NCI-H2227 (cell line): ENCODE data around the gene DIABLO.
"Not testable (repeated sequence)": the region's sequence is repeated elsewhere in the genome, so short reads cannot be mapped to it uniquely, and the experiment has no call there.

Experiments used
- DNase-seq: peaks from one replicate; lab custom pipeline; 2025; ENCODE audit not compliant: unreplicated experiment; lab: John Stamatoyannopoulos, UW

The DIABLO gene

DNA sequence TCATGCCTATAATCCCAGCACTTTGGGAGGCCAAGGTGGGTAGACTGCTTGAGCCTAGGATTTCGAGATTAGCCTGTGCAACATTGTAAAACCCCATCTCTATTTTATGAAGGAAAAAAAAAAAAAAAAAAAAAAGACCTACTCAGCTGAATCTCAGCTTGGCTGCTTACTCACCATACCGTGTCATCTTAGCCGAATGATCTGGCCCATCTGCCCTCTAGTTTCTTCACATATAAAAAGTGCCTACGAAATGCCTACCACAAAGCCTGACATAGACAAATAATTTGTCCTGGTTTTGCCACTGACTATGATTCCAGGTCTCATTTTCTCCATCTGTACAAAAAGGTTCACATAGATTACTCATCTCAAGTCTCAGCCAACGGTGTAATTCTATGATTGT lies 10.1 kb downstream of the DIABLO start:
- no peak for DNase-seq

DNA sequence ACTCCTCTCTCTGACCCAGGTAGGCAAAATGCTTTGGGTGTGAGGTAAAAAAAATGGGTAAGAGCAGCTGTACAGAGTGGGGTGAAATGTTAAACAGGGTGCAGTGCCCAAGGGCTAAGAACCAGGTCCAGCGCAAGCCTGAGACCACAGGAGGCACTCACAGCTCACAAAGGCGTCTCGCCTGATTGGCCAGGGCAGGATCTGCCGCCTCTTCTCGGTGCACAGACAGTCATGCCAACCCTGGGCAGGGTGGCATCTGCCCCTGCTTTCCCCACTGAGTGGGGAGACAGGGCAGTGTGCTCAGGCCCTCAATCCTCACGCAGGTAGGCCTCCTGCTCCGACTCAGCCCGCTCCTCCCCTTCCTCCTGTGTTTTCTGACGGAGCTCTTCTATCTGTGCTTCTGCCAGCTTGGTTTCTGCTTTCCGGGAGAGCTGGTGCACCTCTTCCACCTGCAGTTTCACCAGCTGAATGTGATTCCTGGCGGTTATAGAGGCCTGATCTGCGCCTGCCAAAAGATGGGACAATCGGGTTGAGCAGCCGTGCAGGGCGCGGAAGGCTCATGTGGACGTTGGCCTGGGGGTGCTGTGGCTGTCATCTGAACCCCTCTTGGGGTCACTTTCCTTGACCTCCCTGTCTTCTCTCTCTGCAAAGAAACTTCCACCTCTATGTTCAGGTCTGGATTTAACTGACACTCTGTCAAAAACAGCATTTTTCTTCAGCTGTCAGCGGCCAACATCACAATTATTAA lies 17.6 kb downstream of the DIABLO start:
- DNase-seq = no peak

DNA sequence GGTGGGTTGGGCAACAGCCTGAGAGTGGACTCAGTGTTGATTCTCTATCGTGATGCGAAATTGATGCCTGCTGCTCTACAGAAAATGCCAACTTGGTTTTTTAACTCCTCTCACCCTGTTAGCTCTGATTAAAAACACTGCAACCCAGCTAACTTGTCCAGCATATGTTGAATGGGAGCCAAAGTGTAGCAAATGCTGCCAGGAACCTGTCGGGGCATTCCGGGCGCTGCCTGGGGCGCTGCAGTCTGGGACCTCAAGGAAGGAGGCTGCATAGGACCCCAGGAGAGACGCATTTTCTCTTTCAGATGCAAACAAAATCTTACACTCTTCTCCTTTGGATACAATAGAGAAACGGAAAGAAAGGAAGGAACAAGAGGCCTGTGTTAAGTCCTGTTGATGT lies 18.5 kb downstream of the DIABLO start:
- no peak for DNase-seq

DNA sequence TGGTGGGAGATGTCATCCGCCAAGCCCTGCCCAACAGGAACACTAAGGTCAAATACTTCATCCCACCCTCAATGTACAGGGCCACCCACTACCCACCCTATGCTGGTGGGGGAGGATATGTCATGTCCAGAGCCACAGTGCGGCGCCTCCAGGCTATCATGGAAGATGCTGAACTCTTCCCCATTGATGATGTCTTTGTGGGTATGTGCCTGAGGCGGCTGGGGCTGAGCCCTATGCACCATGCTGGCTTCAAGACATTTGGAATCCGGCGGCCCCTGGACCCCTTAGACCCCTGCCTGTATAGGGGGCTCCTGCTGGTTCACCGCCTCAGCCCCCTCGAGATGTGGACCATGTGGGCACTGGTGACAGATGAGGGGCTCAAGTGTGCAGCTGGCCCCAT lies 18.9 kb downstream of the DIABLO start:
- no peak for DNase-seq

DNA sequence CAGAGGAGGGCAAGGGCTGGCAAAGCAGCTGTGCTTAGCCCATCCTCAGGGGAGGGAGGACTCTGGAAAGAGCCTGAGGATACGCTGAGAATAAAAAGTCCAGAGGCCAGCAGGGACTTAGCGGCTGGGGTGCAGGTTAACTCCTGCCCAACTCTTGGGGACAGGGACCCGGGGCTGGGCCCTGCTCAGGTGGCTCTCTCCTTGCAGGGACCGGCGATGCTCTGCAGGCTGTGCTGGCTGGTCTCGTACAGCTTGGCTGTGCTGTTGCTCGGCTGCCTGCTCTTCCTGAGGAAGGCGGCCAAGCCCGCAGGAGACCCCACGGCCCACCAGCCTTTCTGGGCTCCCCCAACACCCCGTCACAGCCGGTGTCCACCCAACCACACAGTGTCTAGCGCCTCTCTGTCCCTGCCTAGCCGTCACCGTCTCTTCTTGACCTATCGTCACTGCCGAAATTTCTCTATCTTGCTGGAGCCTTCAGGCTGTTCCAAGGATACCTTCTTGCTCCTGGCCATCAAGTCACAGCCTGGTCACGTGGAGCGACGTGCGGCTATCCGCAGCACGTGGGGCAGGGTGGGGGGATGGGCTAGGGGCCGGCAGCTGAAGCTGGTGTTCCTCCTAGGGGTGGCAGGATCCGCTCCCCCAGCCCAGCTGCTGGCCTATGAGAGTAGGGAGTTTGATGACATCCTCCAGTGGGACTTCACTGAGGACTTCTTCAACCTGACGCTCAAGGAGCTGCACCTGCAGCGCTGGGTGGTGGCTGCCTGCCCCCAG lies 19.6 kb downstream of the DIABLO start:
- DNase-seq = no peak

DNA sequence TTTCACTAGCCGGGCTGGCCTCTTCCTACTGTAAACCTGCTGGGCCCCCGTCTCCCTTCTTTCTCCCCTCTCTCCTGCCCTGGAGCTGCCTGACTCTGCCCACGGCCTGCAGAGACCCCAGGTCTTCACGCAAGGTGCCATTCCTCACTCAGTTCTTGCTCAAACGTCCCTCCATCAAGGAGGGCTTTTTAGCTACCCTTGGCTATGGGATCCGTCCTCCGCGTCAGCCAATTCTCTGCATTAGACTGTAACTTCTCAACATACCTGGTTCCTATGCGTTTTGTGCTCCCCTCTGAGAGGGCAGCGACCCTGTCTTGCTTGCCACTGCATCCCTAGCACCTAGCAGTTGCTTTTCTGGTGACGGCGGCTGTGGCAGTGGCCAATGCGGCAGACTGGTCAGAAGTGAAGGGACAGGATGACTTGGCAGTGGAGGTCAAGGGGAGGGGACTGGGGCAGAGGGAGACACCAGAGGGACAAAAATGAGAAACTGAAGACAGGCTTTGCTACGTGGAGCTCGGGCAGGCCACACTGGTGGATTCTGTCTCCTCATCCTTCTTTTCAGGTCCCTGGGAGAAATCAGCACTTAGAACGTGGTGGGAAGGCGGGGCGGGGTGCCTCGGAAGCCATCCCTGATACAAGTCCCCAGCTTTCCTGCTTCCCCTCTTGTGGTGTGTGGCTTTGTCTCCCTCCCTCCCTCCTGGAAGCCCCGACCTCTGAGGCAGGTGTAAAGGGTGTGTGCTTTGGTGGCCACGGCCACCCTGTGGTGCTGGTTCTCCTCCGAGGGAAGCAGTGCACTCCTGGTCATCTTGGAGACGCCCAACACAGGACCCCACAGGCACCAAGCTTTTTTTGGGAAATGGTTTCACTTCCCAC lies 20.6 kb downstream of the DIABLO start:
- no peak for DNase-seq

DNA sequence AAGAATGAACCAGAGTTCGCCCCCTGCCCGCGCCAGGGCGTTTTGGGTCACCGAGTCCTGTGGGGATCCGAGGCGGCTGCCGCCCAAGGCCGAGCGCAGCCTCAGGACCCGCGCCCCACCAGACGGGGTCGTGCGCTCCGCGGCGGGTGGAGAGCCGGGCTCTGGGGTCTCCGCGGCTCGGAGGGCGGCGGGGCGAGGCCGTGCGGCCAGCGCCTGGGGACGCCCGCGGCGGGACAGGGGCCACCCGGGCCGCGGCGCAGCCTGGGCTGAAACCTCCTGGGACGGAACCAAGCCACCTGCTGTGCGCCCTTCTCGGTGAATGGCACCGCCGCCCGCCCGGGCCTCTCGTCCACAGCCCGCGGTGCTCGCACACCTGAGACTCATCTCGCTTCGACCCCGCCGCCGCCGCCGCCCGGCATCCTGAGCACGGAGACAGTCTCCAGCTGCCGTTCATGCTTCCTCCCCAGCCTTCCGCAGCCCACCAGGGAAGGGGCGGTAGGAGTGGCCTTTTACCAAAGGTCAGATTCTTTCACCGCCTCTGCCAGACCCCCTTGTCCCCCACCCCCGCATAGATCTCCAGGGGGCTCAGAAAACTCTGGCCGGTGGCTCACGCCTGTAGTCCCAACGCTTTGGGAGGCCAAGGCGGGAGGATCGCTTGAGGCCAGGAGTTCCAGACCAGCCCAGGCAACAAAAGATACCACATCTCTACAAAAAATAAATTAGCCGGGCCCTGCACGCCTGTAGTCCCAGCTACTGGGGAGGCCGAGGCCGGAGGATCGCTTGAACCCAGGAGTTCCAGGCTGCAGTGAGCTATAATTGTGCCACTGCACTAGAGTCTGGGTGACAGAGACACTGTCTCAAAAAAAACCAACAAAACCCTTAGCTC lies 21.4 kb downstream of the DIABLO start:
- peak; percentile 44 for DNase-seq

DNA sequence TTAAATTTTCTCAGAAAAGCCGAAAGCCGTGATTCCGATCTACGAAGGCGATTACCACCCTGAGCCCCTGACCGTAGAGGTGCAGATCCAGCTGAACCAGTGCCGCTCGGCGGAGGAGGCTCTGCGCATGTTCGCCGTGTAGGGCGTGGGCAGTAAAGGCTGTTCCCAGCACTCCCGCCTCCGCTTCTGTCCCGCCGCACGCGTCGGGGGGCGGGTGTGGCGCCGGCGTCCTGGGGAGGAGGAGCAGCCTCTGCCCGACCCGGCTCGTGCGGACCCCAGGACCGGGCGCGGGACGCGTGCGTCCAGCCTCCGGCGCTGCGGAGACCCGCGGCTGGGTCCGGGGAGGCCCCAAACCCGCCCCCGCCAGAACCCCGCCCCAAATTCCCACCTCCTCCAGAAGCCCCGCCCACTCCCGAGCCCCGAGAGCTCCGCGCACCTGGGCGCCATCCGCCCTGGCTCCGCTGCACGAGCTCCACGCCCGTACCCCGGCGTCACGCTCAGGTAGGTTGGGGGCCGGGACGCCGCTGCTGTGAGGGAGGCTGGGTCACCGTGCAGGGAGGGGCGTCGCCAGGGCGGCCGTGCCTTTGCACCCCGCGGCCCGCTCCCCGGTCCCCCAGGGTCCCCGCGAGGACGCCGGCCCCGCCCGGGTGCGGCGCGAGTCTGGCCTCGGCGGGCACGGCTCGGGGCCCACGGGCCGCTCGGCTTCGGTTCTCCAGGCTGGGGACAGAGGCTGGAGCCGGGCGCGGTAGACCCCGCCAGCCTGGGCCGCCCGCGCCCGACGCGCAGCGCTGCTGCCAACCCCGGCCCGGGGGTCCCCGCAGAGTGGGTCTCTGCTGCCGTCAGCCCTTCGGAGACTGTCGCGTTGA lies 22.3 kb downstream of the DIABLO start, which contains the start of gene B3GNT4:
TSS of gene B3GNT4 (plus strand) at position 409 of the 866 bp plus-strand sequence. CDS start 910 bp downstream, outside the sequence.
- peak; percentile 88 for DNase-seq

DNA sequence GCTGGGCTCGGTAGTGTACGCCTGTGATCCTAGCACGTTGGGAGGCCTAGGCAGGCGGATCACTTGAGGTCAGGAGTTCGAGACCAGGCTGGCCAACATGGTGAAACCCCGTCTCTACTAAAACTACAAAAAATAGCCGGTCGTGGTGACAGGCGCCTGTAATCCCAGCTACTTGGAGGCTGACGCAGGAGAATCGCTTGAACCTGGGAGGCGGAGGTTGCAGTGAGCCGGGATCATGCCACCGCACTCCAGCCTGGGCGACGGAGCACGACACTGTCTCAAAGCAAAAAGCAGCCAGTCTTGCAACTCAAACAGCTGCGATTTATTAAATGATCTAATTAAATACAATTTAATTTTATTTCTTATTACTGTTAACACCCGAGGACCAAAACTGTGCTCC lies 23.0 kb downstream of the DIABLO start:
- DNase-seq = not testable (repeated sequence)

DNA sequence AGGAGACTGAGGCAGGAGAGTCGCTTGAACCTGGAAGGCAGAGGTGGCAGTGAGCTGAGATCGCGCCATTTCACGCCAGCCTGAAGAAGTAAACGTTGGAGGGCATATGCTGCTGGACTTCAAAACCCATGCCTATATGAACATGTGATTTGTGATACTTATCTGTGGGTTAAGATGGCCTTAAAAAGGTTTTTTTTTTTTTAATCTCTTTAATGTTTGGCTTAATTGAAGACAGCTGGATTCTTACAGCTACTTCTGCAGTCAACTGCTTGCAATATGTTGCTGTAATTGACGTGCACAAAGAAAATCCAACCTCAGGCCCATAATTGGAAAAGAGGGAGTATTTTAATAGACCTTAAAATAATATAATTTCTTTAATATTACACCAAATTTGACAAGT lies 23.8 kb downstream of the DIABLO start:
- no peak for DNase-seq

DNA sequence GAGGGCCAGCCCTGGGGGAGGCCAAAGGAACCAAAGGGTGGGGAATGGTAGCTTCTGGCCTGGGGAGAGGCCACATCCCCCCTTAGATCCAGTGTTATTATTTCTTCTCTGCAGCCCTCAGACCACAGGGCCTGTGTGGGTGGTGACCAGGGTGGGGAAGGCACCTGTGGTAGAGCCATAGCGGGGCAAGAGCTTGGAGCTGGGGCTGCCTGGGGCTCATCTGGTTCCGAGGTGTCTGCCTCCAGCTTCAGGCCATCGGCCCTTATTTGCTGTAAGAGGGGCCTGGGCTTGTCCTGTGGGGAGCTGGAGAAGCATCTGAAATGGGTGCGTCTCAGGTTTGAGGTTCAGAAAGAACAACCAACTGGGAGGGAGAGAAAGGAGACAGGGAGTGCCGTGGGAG lies 24.5 kb downstream of the DIABLO start:
- no peak for DNase-seq

DNA sequence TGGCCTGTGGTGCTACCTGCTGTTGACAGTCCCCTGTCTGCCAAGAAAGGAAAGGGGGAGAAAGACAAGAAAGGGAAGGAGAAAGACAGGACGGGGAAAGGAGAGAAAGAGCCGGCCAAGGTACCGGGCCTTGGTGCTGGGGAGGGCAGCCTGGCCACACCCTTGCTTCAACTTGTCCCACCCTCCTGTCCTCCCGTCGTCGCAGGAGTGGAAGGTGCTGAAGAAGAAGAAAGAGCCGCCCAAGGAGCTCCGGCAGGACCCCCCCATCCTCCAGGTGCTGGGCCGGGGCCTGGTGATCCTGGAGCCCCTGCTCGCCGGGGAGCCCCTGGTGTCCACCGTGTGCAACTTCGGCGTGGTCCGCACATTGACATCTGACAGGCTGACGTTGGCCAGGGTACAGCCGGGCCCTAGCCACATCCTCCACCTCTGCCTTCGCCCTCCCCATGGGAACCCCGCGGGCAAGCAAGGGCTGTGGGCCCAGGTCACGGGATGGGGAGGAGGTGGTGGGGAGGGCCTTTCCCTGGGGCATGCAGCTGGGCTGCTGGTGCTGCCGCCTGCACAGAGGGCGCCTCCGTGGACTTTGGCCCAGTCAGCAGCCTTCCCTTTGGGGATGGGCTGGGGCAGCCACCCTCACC lies 25.2 kb downstream of the DIABLO start:
- DNase-seq = no peak

DNA sequence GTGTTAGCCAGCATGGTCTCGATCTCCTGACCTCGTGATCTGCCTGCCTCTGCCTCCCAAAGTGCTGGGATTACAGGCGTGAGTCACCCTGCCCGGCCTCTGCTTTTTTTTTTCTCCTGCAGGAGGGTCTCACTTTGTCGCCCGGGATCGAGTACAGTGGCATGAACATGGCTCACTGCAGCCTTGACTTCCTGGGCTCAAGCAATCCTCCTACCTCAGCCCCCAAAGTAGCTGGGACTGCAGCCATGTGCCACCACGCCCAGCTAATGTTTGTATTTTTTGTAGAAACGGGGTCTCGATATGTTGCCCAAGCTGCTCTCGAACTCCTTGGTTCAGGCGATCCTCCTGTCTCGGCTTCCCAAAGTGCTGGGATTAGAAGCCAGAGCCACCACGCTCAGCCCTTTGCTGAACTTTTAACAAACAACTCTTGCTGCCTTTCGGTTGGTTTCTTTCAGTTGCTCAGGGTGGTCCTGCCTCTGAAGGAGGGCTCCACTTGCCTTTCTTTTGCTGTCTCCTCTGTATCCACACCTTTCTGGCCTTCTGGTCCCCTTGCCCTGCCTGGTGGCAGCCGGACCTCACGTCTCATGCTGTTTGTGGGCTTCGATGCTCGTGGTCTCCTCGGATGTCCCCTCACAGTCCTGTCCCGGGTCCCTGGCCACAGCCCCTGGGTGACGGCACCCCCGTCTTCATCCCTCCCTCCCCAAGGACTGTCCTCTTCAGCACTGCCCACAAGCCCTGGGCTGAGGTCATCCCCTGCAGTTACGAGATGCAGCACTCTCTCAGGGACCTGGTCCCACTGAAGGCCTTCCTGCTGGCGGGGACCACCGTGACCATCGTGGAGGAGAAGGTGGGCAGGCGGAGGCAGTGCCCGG lies 26.1 kb downstream of the DIABLO start:
- DNase-seq = no peak

DNA sequence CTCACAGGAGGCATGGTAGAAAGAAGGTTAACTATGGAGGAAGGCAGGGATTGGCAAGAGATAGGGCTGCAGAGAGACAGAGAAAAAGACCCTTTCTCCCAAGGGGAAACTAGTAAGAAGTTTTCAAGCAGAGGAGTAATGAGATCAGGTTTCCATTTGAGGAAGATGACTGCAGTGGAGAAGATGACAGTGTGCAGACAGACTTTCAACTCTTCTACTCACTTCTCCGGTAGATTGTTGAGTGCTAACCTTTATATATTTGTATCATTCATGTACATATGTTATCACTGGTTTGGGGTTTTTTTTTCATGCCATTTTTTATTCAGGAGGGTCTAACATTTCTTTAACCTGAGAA lies 28.3 kb downstream of the DIABLO start:
- DNase-seq = no peak

DNA sequence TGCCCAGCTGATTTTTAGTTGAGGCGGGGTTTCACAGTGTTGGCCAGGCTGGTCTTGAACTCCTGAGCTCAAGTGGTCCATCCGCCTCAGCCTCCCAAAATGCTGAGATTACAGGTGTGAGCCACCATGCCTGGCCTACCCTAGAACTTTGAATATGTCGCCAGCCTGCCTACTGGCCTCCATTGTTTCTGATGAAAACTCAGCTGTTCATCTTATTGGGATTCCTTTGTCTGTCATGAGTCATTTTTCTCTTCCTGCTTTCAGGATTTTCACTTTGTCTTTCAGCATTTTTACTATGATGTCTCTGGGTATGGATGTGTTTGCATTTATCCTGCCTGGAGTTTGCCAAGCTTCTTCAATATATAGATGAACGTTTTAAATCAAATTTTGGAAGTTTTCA lies 30.4 kb downstream of the DIABLO start:
- no peak for DNase-seq

DNA sequence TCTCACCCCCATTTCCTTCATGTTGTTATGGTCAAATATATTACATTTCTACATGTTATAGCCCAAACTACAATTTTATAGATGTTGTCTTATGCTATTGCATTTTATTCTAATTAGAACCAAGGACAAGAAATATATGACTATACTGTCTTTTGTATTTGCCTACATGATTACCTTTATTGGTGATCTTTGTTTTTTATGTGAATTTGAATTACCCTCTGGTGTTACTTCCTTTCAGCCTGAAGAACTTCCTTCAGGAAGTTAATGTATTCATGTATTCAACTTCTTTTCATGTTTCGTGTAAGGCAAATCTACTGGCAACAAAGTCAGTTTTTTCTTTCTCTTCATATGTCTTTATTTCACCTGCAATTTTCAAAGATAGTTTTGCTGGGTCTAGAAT lies 31.0 kb downstream of the DIABLO start:
- no peak for DNase-seq

DNA sequence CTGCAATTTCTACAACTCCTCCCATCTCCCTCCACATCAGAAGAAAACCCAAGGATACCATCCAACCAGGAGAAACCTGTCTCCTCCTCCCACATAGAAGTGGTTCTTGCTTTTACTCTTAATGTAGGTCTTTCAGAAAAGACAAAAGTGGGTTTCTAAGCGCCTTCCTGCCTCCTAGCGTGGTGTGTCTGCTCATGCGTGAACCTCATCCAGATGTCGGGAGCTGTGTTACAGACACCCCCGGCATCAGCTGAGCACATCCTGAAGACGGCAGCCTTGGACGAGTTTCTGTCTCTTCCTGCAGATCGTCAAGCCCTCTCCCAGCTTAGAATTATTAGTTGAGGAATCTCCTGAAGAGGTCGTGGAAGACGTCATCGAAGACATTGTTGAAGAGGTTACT lies 33.4 kb downstream of the DIABLO start:
- no peak for DNase-seq
